Neutrophil (primary cell): ENCODE measurements around the gene CLPSL2.

Source experiments
- H3K27ac ChIP-seq: fragments of 200-600 bp; sonication (generic); 2 replicates; pipeline ENCODE4 v1.5.1; 2016; ENCODE audit warnings: mild to moderate bottlenecking, moderate library complexity
- H3K27me3 ChIP-seq: fragments of 200-600 bp; sonication (generic); 2 replicates; pipeline ENCODE4 v1.6.0; 2016; ENCODE audit warnings: mild to moderate bottlenecking
- H3K36me3 ChIP-seq: fragments of 200-600 bp; sonication (generic); 2 replicates; pipeline ENCODE4 v1.5.1; 2017
- H3K4me1 ChIP-seq, 2 experiments: fragments of 200-600 bp in 1 of 2; sonication (generic) in 1 of 2; 1 replicate in 1 of 2; 2 replicates in 1 of 2; pipeline versions ENCODE4 v1.5.1 to v1.6.1; 2013 to 2016; ENCODE audit warnings: low read depth in 1 of 2, low read length in 1 of 2, mild to moderate bottlenecking in 1 of 2, moderate library complexity in 1 of 2; ENCODE audit not compliant: control insufficient read depth in 1 of 2, insufficient read depth in 1 of 2
- H3K4me3 ChIP-seq, 2 experiments: fragments of 200-600 bp in 1 of 2; sonication (generic) in 1 of 2; 1 replicate in 1 of 2; 2 replicates in 1 of 2; pipeline ENCODE4 v1.5.1; 2013 to 2016; ENCODE audit warnings: low read depth in 1 of 2, low read length in 1 of 2, mild to moderate bottlenecking in 1 of 2, moderate library complexity in 1 of 2
- H3K9me3 ChIP-seq: fragments of 200-600 bp; sonication (generic); 2 replicates; pipeline ENCODE4 v1.5.1; 2016
- TF ChIP-seq, protein P1 (sequence below): fragments of 200-600 bp; sonication (generic); IDR thresholded peaks from 2 replicates; pipeline ENCODE4 v1.5.1; 2016; ENCODE audit warnings: antibody characterized with exemption

The CLPSL2 gene, protein sequence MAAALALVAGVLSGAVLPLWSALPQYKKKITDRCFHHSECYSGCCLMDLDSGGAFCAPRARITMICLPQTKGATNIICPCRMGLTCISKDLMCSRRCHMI

DNA sequence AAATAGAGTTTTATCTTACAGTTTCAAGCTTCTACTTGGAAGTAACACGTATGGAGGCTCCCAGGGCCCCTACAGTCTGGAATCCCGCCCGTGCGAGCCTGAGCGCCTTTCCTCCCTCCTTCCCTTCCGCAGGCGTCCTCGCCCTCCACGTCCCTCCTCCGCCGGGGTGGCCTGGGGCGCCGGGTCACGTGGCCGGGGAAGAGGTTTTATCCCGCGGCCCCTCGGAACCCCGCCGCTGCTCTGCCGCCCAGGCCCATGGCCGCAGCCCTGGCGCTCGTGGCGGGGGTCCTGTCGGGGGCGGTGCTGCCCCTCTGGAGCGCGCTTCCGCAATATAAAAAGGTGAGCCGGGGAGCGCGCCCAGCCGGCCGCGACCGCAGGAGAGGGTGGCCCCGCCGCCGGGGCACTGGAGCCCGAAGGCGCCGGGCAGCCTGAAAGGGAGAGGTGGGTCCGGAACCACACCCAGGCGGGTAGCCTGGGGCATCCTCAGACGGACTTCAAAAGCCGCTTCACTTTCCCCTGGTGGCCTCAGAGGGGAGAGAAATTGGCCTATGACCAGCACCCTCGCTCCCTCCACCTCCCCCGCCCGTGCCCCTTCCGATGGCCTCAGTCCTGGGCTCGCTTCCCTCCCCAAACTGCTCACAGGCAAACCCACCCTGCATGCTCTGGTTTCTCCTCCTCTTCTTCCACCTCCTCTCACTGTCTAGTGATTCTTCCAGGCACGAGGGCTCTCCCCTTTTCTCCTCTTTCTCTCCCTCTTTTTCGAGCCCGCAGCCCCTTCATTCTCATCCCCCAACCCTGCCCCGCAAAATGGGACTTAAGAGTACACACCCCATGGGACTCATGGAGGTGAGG, at the start of gene CLPSL2:
Gene CLPSL2, plus strand, starts transcription at position 235 of the 852 bp plus-strand sequence. Its CDS starts 21 bp downstream, at position 256.
- Histone ChIP-seq H3K4me1 (peaks cover 9 to 10% of the 10 kb centered on the region in 2 experiments), H3K36me3 (no peaks in the 10 kb centered on the region), H3K27me3 (peaks cover 19% of the 10 kb centered on the region), H3K9me3 (no peaks in the 10 kb centered on the region), H3K27ac (no peak within 1 kb of the TSS), H3K4me3 (peak within 1 kb of the TSS; percentile 50 to 71)
- TF ChIP-seq, protein P1, sequence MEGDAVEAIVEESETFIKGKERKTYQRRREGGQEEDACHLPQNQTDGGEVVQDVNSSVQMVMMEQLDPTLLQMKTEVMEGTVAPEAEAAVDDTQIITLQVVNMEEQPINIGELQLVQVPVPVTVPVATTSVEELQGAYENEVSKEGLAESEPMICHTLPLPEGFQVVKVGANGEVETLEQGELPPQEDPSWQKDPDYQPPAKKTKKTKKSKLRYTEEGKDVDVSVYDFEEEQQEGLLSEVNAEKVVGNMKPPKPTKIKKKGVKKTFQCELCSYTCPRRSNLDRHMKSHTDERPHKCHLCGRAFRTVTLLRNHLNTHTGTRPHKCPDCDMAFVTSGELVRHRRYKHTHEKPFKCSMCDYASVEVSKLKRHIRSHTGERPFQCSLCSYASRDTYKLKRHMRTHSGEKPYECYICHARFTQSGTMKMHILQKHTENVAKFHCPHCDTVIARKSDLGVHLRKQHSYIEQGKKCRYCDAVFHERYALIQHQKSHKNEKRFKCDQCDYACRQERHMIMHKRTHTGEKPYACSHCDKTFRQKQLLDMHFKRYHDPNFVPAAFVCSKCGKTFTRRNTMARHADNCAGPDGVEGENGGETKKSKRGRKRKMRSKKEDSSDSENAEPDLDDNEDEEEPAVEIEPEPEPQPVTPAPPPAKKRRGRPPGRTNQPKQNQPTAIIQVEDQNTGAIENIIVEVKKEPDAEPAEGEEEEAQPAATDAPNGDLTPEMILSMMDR: no peak

DNA sequence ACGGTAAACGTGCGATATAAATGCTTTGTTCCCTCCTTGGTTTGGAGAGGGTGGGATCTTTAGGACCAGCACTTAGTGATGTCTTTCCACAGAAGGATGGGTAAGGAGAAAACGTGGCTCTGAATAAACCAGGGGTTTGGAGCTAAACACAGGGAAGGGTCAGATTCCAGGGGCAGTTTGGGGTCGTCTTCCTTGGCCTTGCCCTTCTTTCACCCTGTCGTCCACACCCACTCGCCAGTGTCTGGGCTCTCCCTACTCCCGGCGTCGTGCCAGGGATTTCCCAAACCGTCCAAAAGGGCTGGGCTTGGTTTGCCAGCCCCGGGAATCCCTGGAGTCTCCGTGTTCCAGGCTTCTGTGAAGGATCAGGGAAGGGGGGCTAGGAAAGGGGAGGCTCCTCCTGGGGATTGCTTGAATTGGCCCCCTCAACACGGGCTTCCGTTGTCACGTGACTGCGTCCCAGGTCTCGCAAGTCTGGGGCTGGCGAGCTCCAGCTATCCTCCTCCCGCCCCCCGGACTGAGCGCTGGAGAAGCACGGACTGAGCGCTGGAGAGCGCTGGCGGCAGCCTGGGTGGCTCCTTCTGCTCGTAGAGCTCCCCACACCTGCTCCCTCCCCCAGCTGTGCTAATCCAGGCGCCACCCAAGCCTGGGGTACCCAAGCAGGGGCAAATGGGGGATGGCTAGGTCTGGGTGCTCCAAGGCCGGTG, 49.0 kb upstream of the CLPSL2 start:
- H3K9me3 ChIP-seq: no peaks in the 10 kb centered on the region
- H3K4me3 ChIP-seq: peak overlapping the region; percentile 61 to 93
- peak overlapping the region; percentile 95 for H3K27ac ChIP-seq
- no peaks in the 10 kb centered on the region for H3K36me3 ChIP-seq
- H3K4me1 ChIP-seq: peaks cover 72 to 76% of the 10 kb centered on the region in 2 experiments
- H3K27me3 ChIP-seq: no peaks in the 10 kb centered on the region
- TF ChIP-seq, protein P1: no peak

DNA sequence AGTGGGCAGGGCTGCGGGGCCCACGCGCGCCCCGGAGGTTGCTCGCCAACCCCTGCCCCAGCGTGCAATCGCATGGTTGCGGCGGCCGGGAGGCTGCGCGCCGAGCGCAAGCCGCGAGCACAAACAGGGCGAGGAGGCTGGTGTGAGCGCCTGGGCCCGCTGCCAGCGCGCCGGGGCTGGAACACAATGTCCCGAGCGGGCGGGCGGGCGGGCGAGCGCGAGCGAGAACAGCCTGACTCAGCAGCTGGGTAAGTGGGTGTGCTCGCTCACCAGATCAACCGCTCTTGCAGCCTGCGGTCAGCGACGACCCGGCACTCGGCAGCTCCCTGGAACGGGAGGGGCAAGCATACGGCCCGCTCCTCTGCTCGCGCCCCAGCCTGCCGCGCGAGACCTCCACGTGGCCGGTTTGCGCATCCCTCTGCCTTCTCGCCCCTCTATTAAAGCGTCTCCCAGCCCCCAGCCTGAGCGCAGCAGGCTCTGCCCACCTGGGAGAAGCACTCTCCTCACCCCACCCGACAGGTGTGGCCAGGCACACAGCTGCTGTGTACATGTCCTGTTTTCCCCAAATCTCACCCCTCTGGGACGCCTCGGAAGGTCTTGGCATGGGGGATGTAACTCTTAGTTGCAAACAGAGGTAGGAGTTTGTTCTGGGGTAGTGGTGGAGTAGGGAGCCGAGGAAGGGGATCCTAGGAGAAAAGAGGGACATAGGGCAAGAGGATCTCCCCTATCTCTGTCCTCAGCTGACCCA, 48.3 kb upstream of the CLPSL2 start:
- Histone ChIP-seq H3K4me3 (peak overlapping the region; percentile 61 to 93), H3K4me1 (peaks cover 80 to 83% of the 10 kb centered on the region in 2 experiments), H3K36me3 (no peaks in the 10 kb centered on the region), H3K9me3 (no peaks in the 10 kb centered on the region), H3K27ac (peak overlapping the region; percentile 95), H3K27me3 (no peaks in the 10 kb centered on the region)
- TF ChIP-seq, protein P1: peak; percentile 10

DNA sequence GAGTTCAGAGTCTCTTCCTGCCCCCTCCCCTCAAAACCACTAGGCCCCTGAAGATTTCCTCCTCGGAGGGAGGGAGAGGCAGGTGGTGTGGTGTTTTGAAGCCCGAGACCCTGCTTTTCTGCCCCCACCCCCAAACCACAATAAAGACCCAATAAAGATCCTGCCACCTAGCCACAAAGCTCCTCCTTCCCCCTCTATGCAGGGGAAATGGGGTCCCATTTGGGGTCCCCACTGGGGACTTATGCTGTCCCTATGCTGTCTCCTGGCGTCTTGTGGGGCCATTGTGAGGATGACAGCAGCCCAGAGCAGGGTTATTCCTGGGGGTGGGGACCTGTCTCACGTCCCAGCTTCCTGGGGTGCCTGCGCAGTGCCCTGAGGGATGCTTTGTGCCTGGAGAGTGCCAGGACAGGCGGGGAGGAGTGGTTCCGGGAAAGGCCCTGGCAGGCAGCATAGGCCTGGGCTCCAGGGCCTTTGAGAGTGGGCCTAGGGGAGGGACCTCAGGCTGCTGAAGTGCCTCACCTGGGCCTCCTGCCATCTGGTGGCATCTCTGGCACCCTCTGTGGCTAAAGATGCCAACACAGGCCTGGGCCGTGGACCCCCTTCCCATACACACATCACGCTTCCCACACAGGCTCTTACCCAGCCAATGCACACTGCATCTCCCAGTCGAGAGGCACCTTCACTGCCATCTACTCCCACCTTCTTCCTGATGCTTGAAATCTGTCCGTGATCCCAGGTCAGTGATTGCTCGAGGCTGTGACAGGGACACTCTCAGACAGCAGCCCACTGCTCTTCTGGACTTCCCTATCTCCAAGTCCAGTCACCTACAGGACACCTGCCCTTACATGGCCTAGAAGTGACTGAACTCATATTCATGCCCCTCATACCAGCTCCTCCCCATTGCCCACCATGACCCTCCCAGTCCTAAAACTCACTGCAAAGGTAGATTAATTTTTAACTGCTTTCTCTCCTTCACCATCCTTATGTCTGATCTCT, 47.4 kb upstream of the CLPSL2 start:
- TF ChIP-seq, protein P1: no peak
- Histone ChIP-seq H3K4me3 (peak overlapping the region; percentile 61 to 93), H3K9me3 (no peaks in the 10 kb centered on the region), H3K27me3 (no peaks in the 10 kb centered on the region), H3K4me1 (peaks cover 87 to 88% of the 10 kb centered on the region in 2 experiments), H3K27ac (peak overlapping the region; percentile 95), H3K36me3 (no peaks in the 10 kb centered on the region)
